CD4-positive, alpha-beta T cell treated with Interleukin-1 beta for 1 hour (primary cell): ENCODE data around the gene ENG.
"Not testable (repeated sequence)": the region's sequence is repeated elsewhere in the genome, so short reads cannot be mapped to it uniquely, and the experiment has no call there.

Experiments used
- DNase-seq, 2 donors: peaks; one replicate each; pipeline ENCODE4 v3.0.0-alpha.2; 2020 to 2022

The ENG gene

GRCh38 chr9:127878001-127878651 lies 23.7 kb upstream of the ENG start:
- no peak for DNase-seq

GRCh38 chr9:127877566-127877998 lies 23.1 kb upstream of the ENG start, which contains the start of gene AK1:
Gene AK1, minus strand, starts transcription at chr9:127877675. Its CDS starts 3,058 bp downstream, at chr9:127874617.
- no peak for DNase-seq

- no peak for DNase-seq
These were observed 22.5 kb upstream of the ENG start for GRCh38 chr9:127876764-127877562.

- no peak for DNase-seq
These were observed 21.7 kb upstream of the ENG start for GRCh38 chr9:127876026-127876763.

- DNase-seq, result no peak
These were observed 21.0 kb upstream of the ENG start for GRCh38 chr9:127875306-127875966.

GRCh38 chr9:127874301-127875221 lies 20.1 kb upstream of the ENG start:
- no peak for DNase-seq

- no peak for DNase-seq
These were observed 19.4 kb upstream of the ENG start for GRCh38 chr9:127873886-127874285.

- no peak for DNase-seq
These were observed 18.8 kb upstream of the ENG start for GRCh38 chr9:127873223-127873691.

GRCh38 chr9:127872369-127873222 lies 18.1 kb upstream of the ENG start:
- no peak for DNase-seq

- DNase-seq, result no peak
These were observed 17.1 kb upstream of the ENG start for GRCh38 chr9:127871531-127871930.

- DNase-seq, result no peak
These were observed 16.4 kb upstream of the ENG start for GRCh38 chr9:127870887-127871286.

GRCh38 chr9:127870153-127870491 lies 15.7 kb upstream of the ENG start:
- not testable (repeated sequence) for DNase-seq

GRCh38 chr9:127869310-127870152 lies 15.1 kb upstream of the ENG start:
- DNase-seq, result peak; percentile 82 to 84

- no peak for DNase-seq
These were observed 13.9 kb upstream of the ENG start for GRCh38 chr9:127868278-127868902.

- DNase-seq, result no peak
These were observed 13.2 kb upstream of the ENG start for GRCh38 chr9:127867356-127868277.

GRCh38 chr9:127866535-127866934 lies 12.1 kb upstream of the ENG start:
- no peak for DNase-seq

GRCh38 chr9:127865645-127866464 lies 11.4 kb upstream of the ENG start:
- no peak for DNase-seq
